ENCODE measurements around the gene MRPS7. TPM values are rescaled to one million over a fixed set of nuclear protein-coding genes. Genes with fewer than 3 reads are reported as not detected.
A peak's percentile ranks its signal among the peaks of the same experiment; 100 is the strongest.
"Not testable (repeated sequence)": the region's sequence is repeated elsewhere in the genome, so short reads cannot be mapped to it uniquely, and the experiment has no call there.

The MRPS7 gene
- total RNA-seq, 1 experiment from 2014 or later = 48.8 TPM

DNA sequence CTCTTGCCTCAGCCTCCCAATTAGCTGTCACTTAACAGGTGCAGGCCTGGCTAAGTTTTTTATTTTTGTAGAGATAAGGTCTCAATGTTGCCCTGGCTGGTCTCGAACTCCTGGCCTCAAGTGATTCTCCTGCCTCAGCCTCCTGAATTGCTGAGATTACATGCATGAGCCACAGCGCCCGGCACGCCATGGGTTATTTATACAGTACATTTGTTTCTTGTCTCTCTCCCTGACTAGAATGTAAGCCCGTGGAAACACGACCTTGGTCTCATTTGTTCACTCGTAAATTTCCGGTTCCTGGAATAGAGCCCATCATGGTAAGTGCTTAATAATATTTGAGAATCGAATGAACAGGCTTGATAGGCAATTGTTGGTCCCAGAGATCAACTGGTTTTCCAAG lies 25.5 kb downstream of the MRPS7 start:
- Histone ChIP-seq H3K36me3 (ENCODE audit: insufficient read depth, low read length) (peaks cover 16% of the 10 kb centered on the region), H3K79me2 (ENCODE audit: low read length) (peaks cover 39% of the 10 kb centered on the region), H3K9me2 (replicated peaks; ENCODE audit: insufficient read depth, low read length) (no peaks in the 10 kb centered on the region), H3K27me3 (ENCODE audit: low read length) (no peaks in the 10 kb centered on the region), H3K4me1 (ENCODE audit: low read length) (peaks cover 22% of the 10 kb centered on the region), H3K9ac (ENCODE audit: low read length) (peak overlapping the region; percentile 91; the same call in 1 of the 2 replicates), H4K20me1 (ENCODE audit: insufficient read depth, low read depth, low read length) (no peaks in the 10 kb centered on the region), H3K27ac (ENCODE audit: low read length) (no peak overlapping the region), H3K4me2 (ENCODE audit: low read depth, low read length, poor library complexity, severe bottlenecking) (peak overlapping the region; percentile 87), H3K4me3 (ENCODE audit: low read length) (peak overlapping the region; percentile 92; the same call in 1 of the 2 replicates), H2AFZ (ENCODE audit: low read length) (no peak overlapping the region), H3K9me3 (ENCODE audit: low read length) (no peaks in the 10 kb centered on the region)
- no peak for DNase-seq

DNA sequence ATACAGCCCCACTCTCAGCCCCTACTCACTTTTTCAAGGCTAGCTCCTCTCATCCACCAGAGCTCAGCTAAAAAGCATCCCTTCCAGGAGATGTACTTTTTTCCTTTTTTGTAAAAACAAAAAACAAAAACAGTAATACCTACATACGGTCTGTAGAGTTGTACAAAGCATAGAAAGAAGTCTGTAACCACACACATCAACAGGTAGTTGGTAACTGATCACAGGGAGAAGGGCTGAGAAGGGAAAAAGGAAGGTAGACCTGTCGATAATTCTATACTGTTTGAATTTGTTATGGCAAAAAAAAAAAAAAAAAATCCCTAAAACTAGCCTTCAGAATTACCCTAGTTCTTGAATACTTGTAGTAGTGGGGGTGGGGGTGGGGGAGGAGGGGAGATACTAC lies 26.7 kb downstream of the MRPS7 start:
- Histone ChIP-seq H3K27ac (ENCODE audit: low read length) (peak overlapping the region; percentile 80), H3K27me3 (ENCODE audit: low read length) (no peaks in the 10 kb centered on the region), H3K4me3 (ENCODE audit: low read length) (peak overlapping the region; percentile 92), H3K4me2 (ENCODE audit: low read depth, low read length, poor library complexity, severe bottlenecking) (peak overlapping the region; percentile 87), H4K20me1 (ENCODE audit: insufficient read depth, low read depth, low read length) (no peaks in the 10 kb centered on the region), H3K36me3 (ENCODE audit: insufficient read depth, low read length) (peaks cover 16% of the 10 kb centered on the region), H3K4me1 (ENCODE audit: low read length) (peaks cover 22% of the 10 kb centered on the region), H3K79me2 (ENCODE audit: low read length) (peaks cover 39% of the 10 kb centered on the region), H2AFZ (ENCODE audit: low read length) (no peak overlapping the region), H3K9me2 (replicated peaks; ENCODE audit: insufficient read depth, low read length) (no peaks in the 10 kb centered on the region), H3K9me3 (ENCODE audit: low read length) (no peaks in the 10 kb centered on the region), H3K9ac (ENCODE audit: low read length) (peak overlapping the region; percentile 91)
- no peak for DNase-seq

DNA sequence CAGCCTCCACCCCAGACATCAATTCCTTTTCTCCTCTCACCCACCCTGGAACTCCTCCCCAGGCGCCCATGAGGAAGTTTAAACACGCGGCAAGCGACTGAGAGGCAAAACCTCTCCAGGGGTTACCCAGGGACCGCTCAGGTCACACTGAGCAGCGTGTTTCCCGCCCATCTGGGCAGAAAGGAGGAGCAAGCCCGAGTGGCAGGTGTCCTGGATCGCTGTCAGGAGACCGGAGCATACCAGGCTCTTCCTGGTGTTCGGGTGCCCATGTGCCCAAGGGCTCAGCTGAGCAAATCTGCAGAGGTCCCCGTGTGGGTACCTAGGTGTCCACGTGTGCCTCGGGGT lies 27.1 kb downstream of the MRPS7 start:
- H3K9me3 ChIP-seq (ENCODE audit: low read length) = no peaks in the 10 kb centered on the region
- peak overlapping the region; percentile 91 for H3K9ac ChIP-seq (ENCODE audit: low read length)
- H3K4me2 ChIP-seq (ENCODE audit: low read depth, low read length, poor library complexity, severe bottlenecking) = peak overlapping the region; percentile 87
- H3K27me3 ChIP-seq (ENCODE audit: low read length) = no peaks in the 10 kb centered on the region
- H3K9me2 ChIP-seq (replicated peaks; ENCODE audit: insufficient read depth, low read length) = no peaks in the 10 kb centered on the region
- H3K27ac ChIP-seq (ENCODE audit: low read length) = peak overlapping the region; percentile 80
- peak overlapping the region; percentile 72; the same call in 1 of the 2 replicates for H2AFZ ChIP-seq (ENCODE audit: low read length)
- no peaks in the 10 kb centered on the region for H4K20me1 ChIP-seq (ENCODE audit: insufficient read depth, low read depth, low read length)
- peak overlapping the region; percentile 92 for H3K4me3 ChIP-seq (ENCODE audit: low read length)
- peak; percentile 88 for DNase-seq
- peaks cover 22% of the 10 kb centered on the region for H3K4me1 ChIP-seq (ENCODE audit: low read length)
- peaks cover 39% of the 10 kb centered on the region for H3K79me2 ChIP-seq (ENCODE audit: low read length)
- peaks cover 16% of the 10 kb centered on the region for H3K36me3 ChIP-seq (ENCODE audit: insufficient read depth, low read length)

DNA sequence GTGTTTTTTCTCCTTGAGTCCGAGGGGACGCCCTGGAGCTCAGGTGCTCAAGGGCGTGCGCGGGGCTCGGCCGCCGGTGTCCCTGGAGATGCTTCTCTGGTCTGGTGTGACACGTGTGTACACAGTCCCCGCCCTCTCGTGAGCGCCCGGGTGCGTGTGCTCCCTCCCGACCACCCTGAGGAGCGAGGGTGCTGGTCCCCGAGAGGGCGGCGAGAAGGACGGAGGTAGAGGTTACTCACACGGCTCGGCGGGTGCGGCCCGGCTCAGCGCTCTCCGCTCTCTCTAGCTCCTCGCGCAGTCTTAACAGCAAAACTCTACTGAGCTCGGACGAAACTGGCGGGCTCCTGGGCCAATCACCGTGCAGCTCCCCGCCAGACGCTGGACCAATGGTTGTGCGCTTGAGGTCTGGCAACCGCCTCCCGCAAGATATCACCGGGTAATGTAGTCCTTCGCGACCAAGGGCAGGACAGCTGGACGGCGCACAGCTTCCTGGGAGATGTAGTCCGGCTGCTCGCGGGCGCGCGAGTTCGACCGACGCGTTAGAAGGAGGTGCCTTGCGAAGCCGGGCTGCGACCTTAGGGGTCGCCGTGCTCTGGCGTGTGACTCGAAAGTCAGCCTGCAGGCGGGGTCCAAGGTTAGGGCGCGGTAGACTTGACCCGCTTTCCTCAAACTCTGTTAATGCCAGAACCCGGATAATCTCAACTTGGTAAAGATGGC lies 27.6 kb downstream of the MRPS7 start, which contains the start of gene SLC25A19:
Gene SLC25A19 (minus strand): TSS at position 319 of the 717 bp plus-strand sequence. CDS start 2,669 bp downstream, outside the sequence.
- H3K4me1 ChIP-seq (ENCODE audit: low read length) = peaks cover 22% of the 10 kb centered on the region
- DNase-seq = peak; percentile 99
- H3K79me2 ChIP-seq (ENCODE audit: low read length) = peaks cover 39% of the 10 kb centered on the region
- H3K9me3 ChIP-seq (ENCODE audit: low read length) = no peaks in the 10 kb centered on the region
- H3K4me2 ChIP-seq (ENCODE audit: low read depth, low read length, poor library complexity, severe bottlenecking) = peak within 1 kb of the TSS; percentile 87
- peaks cover 16% of the 10 kb centered on the region for H3K36me3 ChIP-seq (ENCODE audit: insufficient read depth, low read length)
- H3K9ac ChIP-seq (ENCODE audit: low read length) = peak within 1 kb of the TSS; percentile 91
- H3K9me2 ChIP-seq (replicated peaks; ENCODE audit: insufficient read depth, low read length) = no peaks in the 10 kb centered on the region
- peak within 1 kb of the TSS; percentile 72 for H2AFZ ChIP-seq (ENCODE audit: low read length)
- peak within 1 kb of the TSS; percentile 92 for H3K4me3 ChIP-seq (ENCODE audit: low read length)
- no peaks in the 10 kb centered on the region for H4K20me1 ChIP-seq (ENCODE audit: insufficient read depth, low read depth, low read length)
- peak within 1 kb of the TSS; percentile 83 for H3K27ac ChIP-seq (ENCODE audit: low read length)
- H3K27me3 ChIP-seq (ENCODE audit: low read length) = no peaks in the 10 kb centered on the region

DNA sequence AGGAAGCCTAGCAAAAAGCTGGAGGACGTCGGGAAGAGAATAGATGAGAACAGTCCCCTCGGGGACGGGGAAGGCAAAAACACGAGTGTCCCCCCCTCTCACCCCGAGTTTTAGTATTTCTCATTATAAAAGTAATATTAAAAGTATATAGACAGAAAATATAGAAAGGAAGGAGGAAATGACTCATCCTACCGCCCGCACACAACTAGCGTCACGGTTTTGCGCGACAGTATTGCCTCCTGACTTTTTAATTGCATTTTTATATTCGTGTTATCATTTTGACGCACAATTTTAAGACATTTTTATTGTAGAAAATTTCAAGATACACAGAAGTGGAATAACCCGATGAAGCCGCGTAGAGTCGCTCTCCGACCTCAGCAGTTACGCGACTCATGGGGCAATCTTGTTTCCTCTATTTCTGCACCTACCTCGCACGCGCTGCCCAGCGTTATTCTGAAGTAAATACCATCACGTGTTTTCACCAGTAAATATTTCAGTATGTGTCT lies 28.2 kb downstream of the MRPS7 start:
- Histone ChIP-seq H3K4me3 (ENCODE audit: low read length) (peak overlapping the region; percentile 62), H2AFZ (ENCODE audit: low read length) (peak overlapping the region; percentile 52), H3K9me3 (ENCODE audit: low read length) (no peaks in the 10 kb centered on the region), H3K9me2 (replicated peaks; ENCODE audit: insufficient read depth, low read length) (no peaks in the 10 kb centered on the region), H3K79me2 (ENCODE audit: low read length) (peaks cover 39% of the 10 kb centered on the region), H3K9ac (ENCODE audit: low read length) (peak overlapping the region; percentile 64), H3K27ac (ENCODE audit: low read length) (peak overlapping the region; percentile 83), H4K20me1 (ENCODE audit: insufficient read depth, low read depth, low read length) (no peaks in the 10 kb centered on the region), H3K4me2 (ENCODE audit: low read depth, low read length, poor library complexity, severe bottlenecking) (peak overlapping the region; percentile 83), H3K4me1 (ENCODE audit: low read length) (peaks cover 22% of the 10 kb centered on the region), H3K36me3 (ENCODE audit: insufficient read depth, low read length) (peaks cover 16% of the 10 kb centered on the region), H3K27me3 (ENCODE audit: low read length) (no peaks in the 10 kb centered on the region)
- peak; percentile 90 for DNase-seq

DNA sequence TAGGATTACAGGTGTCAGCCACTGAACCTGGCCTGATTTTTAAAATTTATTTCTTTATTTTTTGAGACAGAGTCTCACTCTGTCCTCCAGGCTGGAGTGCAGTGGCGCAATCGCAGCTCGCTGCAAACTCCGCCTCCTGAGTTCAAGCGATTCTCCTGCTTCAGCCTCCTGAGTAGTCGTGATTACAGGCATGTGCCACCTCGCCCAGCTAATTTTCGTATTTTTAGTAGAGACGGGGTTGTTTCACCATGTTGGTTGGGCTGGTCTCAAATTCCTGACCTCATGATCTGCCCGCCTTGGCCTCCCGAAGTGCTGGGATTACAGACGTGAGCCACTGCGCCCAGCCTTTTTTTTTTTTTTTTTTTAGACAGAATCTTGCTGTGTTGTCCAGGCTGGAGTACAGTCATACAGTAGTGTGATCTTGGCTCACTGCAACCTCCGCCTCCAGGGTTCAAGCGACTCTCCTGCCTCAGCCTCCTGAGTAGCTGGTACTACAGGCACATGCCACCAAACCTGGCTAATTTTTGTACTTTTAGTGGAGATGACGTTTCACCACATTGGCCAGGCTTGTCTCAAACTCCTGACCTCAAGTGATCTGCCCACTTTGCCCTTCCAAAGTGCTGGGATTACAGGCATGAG lies 31.2 kb downstream of the MRPS7 start:
- H3K4me1 ChIP-seq (ENCODE audit: low read length) = peaks cover 30% of the 10 kb centered on the region
- not testable (repeated sequence) for H3K9me2 ChIP-seq (replicated peaks; ENCODE audit: insufficient read depth, low read length); H3K9ac ChIP-seq (ENCODE audit: low read length); H3K27me3 ChIP-seq (ENCODE audit: low read length); H3K4me2 ChIP-seq (ENCODE audit: low read depth, low read length, poor library complexity, severe bottlenecking); H3K9me3 ChIP-seq (ENCODE audit: low read length); H4K20me1 ChIP-seq (ENCODE audit: insufficient read depth, low read depth, low read length); DNase-seq; H2AFZ ChIP-seq (ENCODE audit: low read length); H3K36me3 ChIP-seq (ENCODE audit: insufficient read depth, low read length); H3K27ac ChIP-seq (ENCODE audit: low read length); H3K4me3 ChIP-seq (ENCODE audit: low read length)
- H3K79me2 ChIP-seq (ENCODE audit: low read length) = peaks cover 11% of the 10 kb centered on the region

DNA sequence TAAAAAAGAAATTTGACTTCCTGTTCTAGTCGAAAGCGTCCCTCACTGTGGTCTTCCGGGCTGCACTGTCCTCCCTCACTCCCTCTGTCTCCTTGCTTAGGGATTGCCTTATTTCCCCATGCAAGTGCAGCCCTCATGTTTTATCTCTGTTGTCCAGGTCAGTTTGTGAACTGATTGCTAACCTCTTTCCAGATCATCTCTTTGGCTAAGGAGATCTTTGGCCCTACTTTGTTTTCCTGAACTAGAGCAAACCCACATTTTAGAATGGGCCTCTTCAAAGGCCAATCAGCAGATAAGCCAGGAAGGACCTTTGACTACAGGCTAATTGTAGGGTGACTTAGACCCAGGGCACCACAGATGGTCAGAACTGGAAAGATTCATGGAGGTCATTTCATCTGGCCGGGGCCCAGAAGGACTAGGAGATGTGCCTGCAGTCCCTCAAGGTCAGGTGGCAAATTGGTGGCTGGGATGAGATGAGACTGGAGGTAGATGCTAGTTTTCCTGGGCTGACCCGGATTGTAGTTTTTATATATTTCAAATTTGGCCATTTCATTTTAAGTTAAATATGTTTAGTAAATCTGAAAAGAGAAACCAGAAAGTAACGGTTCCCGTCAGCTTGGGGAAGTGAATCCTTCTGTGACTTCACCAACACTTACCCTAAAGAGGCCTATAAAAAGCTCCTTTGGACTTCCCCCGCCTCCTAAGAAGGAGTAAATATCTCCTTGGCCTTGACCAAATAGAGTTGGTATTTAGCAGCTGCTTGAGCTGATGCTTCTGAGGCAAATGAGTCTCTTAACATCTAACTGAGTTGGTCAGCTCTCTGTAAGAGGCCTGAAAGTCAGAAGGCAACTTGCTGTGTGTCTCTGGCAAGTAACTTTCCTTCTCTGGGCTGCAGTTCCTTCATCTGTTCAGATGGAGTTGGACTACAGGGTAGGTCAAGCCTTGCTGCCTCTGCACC lies 33.8 kb downstream of the MRPS7 start:
- peak overlapping the region; percentile 9 for H3K9ac ChIP-seq (ENCODE audit: low read length)
- H3K4me3 ChIP-seq (ENCODE audit: low read length) = no peak overlapping the region
- no peak for DNase-seq

More for the DNA sequence above, 33.8 kb downstream of the MRPS7 start:
- H3K27ac ChIP-seq (ENCODE audit: low read length) = peak overlapping the region; percentile 63
- no peaks in the 10 kb centered on the region for H3K36me3 ChIP-seq (ENCODE audit: insufficient read depth, low read length)
- H4K20me1 ChIP-seq (ENCODE audit: insufficient read depth, low read depth, low read length) = no peaks in the 10 kb centered on the region
- no peaks in the 10 kb centered on the region for H3K79me2 ChIP-seq (ENCODE audit: low read length)
- peak overlapping the region; percentile 37 for H3K4me2 ChIP-seq (ENCODE audit: low read depth, low read length, poor library complexity, severe bottlenecking)
- no peaks in the 10 kb centered on the region for H3K27me3 ChIP-seq (ENCODE audit: low read length)
- H2AFZ ChIP-seq (ENCODE audit: low read length) = peak overlapping the region; percentile 19; the same call in 1 of the 2 replicates
- no peaks in the 10 kb centered on the region for H3K9me3 ChIP-seq (ENCODE audit: low read length)
- H3K4me1 ChIP-seq (ENCODE audit: low read length) = peaks cover 23% of the 10 kb centered on the region
- H3K9me2 ChIP-seq (replicated peaks; ENCODE audit: insufficient read depth, low read length) = no peaks in the 10 kb centered on the region
